ENCODE measurements around the gene HTATIP2.

- TF ChIP-seq, protein P1, sequence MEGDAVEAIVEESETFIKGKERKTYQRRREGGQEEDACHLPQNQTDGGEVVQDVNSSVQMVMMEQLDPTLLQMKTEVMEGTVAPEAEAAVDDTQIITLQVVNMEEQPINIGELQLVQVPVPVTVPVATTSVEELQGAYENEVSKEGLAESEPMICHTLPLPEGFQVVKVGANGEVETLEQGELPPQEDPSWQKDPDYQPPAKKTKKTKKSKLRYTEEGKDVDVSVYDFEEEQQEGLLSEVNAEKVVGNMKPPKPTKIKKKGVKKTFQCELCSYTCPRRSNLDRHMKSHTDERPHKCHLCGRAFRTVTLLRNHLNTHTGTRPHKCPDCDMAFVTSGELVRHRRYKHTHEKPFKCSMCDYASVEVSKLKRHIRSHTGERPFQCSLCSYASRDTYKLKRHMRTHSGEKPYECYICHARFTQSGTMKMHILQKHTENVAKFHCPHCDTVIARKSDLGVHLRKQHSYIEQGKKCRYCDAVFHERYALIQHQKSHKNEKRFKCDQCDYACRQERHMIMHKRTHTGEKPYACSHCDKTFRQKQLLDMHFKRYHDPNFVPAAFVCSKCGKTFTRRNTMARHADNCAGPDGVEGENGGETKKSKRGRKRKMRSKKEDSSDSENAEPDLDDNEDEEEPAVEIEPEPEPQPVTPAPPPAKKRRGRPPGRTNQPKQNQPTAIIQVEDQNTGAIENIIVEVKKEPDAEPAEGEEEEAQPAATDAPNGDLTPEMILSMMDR (IDR thresholded peaks at IDR 0.05; ENCODE audit: poor library complexity) = no peak
- TF ChIP-seq EZH2 (IDR thresholded peaks at IDR 0.05; ENCODE audit: borderline replicate concordance) = no peak
- no peak for TF ChIP-seq EZH2phosphoT487 (IDR thresholded peaks at IDR 0.05; ENCODE audit: low read depth, severe bottlenecking, unreplicated experiment)
Observed at GRCh38 chr11:20369826-20370225, 6.3 kb downstream of the HTATIP2 start.

Data from hepatocyte (in vitro differentiated cells).